GM12891 (cell line): Measurements from ENCODE around the gene DNAI7.

Experiments
- POLR2A ChIP-seq: IDR thresholded peaks from 2 replicates; pipeline ENCODE4 v1.6.1; 2011; ENCODE audit warnings: low read depth, low read length, control low read depth
- POLR2AphosphoS5 ChIP-seq: IDR thresholded peaks from 2 replicates; pipeline ENCODE4 v1.6.1; 2011; ENCODE audit warnings: low read depth, low read length, control low read depth

- no peak for TF ChIP-seq POLR2A
- no peak for TF ChIP-seq POLR2AphosphoS5
Measured at GRCh38 chr12:25152055-25152454, 42.9 kb downstream of the DNAI7 start.
